ENCODE data around the gene POU2AF1.

The POU2AF1 gene

DNA sequence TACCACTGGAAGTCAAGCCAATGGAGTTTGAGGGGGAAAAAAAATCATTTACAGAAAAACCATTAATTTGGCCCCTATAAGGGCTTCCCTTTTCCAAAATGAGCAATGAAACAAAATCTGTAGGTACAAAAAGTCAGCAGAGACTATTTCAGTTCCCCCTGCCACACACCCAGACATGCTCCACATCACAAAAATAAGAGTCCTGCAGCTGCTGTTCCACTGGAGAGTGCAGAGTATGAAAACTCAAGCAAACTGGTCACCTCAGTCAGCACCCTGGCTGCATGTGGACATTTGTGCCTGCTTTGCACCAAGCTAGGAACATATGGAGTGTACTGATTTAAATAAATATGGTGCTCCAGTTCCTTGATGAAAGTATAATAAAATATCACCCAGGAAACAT is 15.1 kb downstream of the POU2AF1 start:
- H3K4me3 Mint-ChIP-seq: no peak overlapping the region
- H3K27me3 Mint-ChIP-seq: no peaks in the 10 kb centered on the region
- no peaks in the 10 kb centered on the region for H3K9me3 Mint-ChIP-seq (ENCODE audit: low read depth)
- H3K27ac Mint-ChIP-seq: no peak overlapping the region
- H3K36me3 Mint-ChIP-seq: no peaks in the 10 kb centered on the region
- no peaks in the 10 kb centered on the region for H3K4me1 Mint-ChIP-seq (ENCODE audit: low read depth)

DNA sequence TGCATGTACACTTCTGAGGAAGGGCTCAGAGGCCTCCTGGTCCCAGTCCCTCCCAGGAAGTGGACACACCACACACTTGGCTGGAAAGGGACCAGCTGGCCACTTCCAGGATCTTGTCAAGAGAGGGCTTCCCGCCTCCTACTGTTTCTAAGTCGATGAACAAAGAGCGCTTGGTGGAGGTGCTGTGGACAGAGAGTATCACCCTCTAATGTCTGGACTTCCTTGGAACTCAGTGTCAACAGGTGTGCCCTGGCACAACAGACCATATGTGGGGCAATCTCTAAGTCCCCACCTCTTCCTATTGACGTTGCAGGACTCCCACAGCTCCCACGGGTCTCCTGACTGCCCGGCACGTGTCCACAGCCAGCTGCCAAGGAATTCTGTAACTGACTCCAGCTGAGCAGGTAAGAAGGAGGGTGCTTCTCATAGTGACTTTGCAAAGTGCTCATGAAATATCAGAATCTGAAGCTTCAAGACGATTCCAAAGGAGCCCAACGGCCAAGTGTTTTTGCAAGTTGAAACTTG is 16.1 kb downstream of the POU2AF1 start:
- H3K36me3 Mint-ChIP-seq: no peaks in the 10 kb centered on the region
- H3K27ac Mint-ChIP-seq: no peak overlapping the region
- no peaks in the 10 kb centered on the region for H3K27me3 Mint-ChIP-seq
- H3K9me3 Mint-ChIP-seq (ENCODE audit: low read depth): no peaks in the 10 kb centered on the region
- no peaks in the 10 kb centered on the region for H3K4me1 Mint-ChIP-seq (ENCODE audit: low read depth)
- no peak overlapping the region for H3K4me3 Mint-ChIP-seq

DNA sequence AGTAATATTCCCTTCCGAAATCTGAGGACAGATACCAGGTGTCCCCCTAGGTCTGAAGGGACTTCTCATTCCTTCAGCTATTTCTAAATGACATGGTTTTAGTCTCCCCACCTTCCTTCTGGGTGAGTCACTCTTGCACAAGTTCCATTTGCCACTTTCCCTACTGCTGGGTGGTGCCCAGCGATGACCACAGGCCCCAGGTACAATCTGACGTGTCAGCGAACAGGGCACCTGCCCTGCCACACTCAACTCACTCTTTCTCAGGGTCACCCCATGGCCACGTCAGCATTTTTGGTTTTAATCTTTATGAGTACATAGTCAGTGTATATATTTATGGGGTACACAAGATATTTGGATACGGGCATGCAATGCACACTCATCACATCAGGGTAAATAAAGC is 17.2 kb downstream of the POU2AF1 start:
- Mint-ChIP-seq H3K36me3 (no peaks in the 10 kb centered on the region), H3K9me3 (ENCODE audit: low read depth) (no peaks in the 10 kb centered on the region), H3K4me3 (no peak overlapping the region), H3K27me3 (no peaks in the 10 kb centered on the region), H3K4me1 (ENCODE audit: low read depth) (no peaks in the 10 kb centered on the region), H3K27ac (no peak overlapping the region)

DNA sequence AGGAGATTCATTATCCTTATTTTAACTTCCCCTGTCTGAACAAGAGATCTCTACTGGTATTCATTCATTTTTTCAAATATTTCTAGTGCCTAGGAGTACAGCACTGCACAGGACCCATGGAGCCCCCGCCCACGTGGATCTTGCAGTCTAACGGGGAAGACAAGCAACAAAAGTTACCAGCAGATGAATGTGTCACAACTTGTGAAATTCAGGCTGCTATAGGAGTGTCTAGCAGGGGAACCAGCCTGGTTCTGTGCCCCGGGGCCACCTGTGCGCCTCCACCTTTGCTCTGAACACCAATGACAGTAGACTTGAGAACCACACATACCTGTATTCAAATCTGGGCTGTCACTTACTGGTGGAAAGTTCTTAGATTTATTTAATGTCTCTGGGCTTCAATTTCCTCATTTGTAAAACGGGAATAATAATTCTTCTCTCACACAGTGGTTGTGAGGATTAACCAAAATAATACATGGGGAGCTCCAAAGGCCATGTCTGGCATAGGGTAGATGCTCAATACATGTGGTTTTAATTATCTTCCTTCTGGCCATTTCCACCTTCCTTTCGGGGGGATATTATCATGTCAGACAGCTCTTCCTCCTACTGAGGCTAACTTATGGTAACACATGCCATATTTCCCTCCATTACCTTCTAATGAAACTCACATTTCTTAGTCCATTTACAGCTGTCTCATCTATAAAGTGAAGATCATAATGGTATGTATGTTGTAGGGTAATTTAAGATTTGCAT is 17.8 kb downstream of the POU2AF1 start:
- H3K4me3 Mint-ChIP-seq: no peak overlapping the region

DNA sequence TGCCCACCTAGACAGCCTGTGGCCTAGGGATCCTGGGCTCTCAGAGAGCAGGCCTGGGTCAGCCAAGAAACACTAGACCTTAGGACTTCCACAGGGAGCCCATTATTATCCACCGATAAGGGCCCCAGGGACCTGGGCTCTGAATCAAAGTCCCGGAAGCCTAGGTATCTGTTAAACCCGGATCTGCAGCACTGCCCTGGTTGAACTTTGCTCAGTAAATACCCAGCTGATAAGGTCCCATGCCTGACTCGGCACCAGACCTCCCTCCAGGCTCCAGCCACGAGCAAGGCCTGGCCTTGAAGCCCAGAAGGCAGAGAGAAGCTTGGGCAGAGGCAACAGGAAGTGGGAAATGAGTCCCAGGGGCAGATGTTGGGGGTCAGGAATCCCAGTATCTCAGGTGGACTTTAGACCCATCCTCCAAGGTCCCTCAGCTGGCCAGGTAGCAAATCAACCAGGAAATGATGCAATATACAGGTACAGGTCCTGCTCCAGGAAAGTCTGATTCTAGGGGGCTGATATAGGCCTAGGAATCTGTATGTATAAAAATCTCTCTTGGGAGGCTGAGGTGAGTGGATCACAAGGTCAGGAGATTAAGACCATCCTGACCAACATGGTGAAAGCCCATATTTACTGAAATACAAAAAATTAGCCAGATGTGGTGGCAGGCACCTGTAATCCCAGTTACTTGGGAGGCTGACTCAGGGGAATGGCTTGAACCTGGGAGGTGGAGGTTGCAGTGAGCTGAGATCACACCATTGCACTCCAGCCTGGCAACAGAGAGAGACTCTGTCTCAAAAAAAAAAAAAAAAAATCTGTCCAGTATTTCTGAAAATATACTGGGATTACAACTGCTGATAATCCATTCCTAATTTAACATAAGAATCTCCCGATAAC is 18.7 kb downstream of the POU2AF1 start:
- Mint-ChIP-seq H3K4me3 (no peak overlapping the region), H3K27ac (no peak overlapping the region), H3K4me1 (ENCODE audit: low read depth) (no peaks in the 10 kb centered on the region), H3K9me3 (ENCODE audit: low read depth) (no peaks in the 10 kb centered on the region), H3K27me3 (no peaks in the 10 kb centered on the region), H3K36me3 (no peaks in the 10 kb centered on the region)

More for the DNA sequence above, 17.8 kb downstream of the POU2AF1 start:
- Mint-ChIP-seq H3K4me1 (ENCODE audit: low read depth) (no peaks in the 10 kb centered on the region), H3K27ac (no peak overlapping the region), H3K9me3 (ENCODE audit: low read depth) (no peaks in the 10 kb centered on the region), H3K27me3 (no peaks in the 10 kb centered on the region), H3K36me3 (no peaks in the 10 kb centered on the region)

DNA sequence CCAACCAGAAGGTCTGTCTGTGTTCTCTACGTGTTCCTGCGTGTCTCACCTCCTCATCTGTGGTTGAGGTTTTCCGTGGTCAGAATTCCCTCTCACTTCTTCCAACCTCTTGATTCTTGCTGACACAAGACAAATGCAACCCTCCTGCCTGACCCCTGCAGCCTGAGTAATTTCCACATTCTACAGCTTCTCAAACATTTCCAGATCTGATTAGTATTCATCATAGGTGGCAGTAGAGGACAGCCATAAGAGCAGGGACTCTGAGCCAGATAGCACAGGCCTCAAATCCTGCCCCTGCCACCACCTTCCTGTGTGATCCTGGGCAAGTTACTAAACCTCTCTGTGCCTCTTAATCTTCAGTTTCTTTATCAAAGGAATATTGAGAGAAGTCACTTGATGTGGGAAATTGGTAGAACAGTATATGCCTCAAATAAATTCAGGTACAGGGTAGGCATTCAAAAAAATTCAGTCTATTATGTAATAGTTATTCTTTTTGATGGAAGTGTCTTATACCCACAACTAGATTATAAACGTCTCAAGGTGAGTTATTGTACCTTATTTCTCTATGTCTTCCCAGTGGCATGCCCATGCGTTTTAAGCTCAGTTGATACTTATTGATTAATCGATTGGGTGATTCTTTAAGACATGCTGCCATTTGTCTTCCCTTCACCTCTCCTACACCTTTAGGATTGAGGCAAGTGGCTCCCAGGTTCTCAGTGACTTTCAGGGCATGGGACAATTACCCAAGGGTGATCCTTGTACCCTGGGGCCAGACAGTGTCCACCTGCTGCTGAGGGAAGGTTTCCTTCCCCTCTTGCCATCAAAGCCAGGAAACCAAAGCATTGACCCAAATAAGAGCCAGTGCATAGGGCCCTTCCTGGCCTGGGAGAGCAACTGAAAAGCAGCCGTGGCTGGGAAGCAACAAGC is 19.6 kb downstream of the POU2AF1 start:
- Mint-ChIP-seq H3K36me3 (no peaks in the 10 kb centered on the region), H3K9me3 (ENCODE audit: low read depth) (no peaks in the 10 kb centered on the region), H3K27ac (no peak overlapping the region), H3K27me3 (no peaks in the 10 kb centered on the region), H3K4me3 (no peak overlapping the region), H3K4me1 (ENCODE audit: low read depth) (no peaks in the 10 kb centered on the region)

DNA sequence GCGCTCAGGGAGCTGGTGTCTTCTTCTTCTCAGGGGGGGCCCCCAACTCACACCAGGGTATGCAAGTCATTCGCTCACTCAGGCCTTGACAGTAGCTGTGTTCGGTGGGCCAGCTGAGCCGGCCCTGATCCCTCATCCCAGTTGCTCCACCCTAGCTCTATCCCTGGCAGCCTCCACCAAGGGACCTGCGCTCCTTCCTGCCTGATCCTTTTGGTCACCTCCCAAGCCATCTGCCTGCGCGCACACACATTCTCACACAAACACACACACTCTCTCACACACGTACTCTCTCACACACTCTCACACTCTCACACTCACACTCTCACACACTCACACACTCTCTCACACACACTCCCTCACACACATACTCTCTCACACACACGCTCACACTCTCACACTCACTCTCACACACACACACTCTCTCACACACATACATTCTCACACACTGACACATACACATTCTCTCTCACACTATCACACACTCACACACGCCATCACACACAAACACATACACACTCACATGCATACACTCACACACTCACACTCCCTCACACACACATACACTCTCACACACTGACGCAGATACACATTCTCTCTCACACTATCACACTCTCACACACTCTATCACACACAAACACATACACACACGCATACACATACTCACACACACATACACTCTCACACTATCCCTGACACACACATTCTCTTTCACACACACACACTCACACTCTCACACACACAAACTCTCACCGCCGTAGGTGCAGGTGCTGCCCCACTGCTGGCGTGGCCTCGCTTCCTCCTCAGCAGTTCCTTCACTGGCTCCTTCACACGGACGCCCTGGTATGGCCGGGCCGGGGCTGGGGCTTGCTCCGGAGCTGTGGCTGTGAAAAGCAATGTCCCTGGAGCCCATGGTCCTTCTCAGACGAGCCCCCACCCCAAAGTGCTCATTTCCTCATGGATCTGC is 20.8 kb downstream of the POU2AF1 start:
- no peaks in the 10 kb centered on the region for H3K9me3 Mint-ChIP-seq (ENCODE audit: low read depth)
- H3K36me3 Mint-ChIP-seq: no peaks in the 10 kb centered on the region
- H3K27me3 Mint-ChIP-seq: no peaks in the 10 kb centered on the region
- no peaks in the 10 kb centered on the region for H3K4me1 Mint-ChIP-seq (ENCODE audit: low read depth)
- no peak overlapping the region for H3K4me3 Mint-ChIP-seq
- H3K27ac Mint-ChIP-seq: no peak overlapping the region

DNA sequence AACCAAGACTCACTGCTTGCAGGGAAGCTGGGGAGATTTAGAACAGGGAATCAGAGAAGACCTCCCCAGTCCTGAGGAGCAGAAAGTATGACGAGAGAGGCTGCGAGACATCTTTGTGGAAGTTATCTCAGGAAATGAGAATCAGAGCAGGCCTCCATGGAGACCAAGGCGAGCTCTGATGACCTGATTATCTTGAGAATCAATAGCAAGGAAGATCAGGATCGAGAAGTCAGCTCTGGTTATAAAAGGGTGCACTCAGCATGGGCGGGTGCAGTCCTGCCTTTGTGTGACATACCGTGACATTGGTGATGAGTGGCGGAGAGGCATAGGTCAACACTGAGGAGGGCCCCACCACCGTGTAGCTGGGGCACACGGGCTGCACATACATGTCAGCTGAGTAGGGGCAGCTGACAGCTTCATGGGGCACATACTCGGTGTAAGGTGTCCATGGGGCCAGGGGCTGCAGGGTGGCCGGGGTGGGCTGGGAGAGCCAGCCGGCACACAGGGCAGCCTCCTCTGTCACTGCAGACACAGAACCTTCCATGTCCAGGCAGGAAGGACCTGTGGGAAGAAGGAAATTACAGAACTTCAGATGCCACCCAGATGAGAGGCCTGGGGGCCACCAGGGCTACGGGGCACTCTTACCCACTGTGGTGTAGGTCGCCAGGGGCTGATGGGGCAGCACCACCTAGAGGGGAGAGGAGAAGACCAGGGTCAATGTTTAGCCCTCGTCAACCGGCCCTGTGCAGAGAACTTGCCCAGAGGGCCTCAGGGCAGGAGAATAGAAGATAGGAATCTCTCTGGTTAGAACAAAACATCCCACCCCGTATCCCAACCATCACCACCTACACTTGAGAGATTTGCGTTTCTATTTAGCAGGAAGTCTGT is 21.7 kb downstream of the POU2AF1 start:
- no peaks in the 10 kb centered on the region for H3K36me3 Mint-ChIP-seq
- no peak overlapping the region for H3K4me3 Mint-ChIP-seq
- no peak overlapping the region for H3K27ac Mint-ChIP-seq
- H3K9me3 Mint-ChIP-seq (ENCODE audit: low read depth): no peaks in the 10 kb centered on the region
- no peaks in the 10 kb centered on the region for H3K27me3 Mint-ChIP-seq
- H3K4me1 Mint-ChIP-seq (ENCODE audit: low read depth): no peaks in the 10 kb centered on the region

DNA sequence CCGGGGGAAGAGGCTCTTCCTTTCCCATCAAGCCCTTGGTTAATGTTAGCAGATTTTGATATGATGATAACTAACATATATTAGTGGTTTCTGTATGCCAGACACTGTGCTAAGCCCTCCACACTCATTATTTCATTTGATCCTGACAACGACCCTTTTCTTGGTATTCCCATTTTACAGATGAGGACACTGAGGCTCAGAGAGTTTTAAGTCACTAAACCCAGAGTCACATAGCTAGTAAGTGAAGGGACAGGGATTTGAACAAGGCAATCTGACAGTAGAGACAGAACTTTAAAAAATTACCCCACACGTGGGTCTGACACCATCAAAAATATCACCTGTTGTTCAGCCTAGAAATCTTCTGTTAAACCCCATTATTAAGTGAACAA is 22.4 kb downstream of the POU2AF1 start:
- Mint-ChIP-seq H3K27me3 (no peaks in the 10 kb centered on the region), H3K4me1 (ENCODE audit: low read depth) (no peaks in the 10 kb centered on the region), H3K36me3 (no peaks in the 10 kb centered on the region), H3K9me3 (ENCODE audit: low read depth) (no peaks in the 10 kb centered on the region), H3K4me3 (no peak overlapping the region), H3K27ac (no peak overlapping the region)

DNA sequence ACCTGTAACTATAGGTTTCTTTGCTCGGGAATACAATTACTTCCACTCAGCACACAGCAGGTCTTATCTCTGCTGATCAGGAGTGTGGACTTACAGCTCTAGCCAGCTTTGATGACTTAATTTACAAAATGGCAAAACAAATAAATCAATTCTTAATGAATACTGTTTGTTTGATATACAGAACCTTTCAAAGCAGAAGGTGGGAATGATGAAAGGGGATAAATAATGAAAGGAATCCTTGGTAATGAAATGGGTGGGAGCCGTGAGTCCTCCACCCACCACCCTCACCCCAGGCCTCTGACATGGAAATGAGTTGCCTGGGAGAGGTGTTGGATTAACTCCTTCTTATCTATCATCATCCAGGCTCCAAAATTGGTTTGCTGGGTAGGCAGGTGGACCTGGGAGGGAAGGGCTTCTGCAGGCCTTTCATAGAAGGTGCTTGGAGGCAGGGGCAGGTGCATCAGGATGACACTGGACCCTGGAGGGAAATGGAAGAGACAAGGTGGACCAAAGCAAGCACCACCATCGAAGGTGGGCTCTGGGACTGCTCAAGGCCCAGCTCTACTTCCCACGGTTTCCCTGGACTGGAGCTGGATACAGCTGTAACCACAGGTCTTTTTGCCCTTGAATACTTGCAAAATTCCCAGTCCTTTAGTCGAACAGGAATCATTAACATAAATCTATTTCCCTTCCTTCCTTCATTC is 23.0 kb downstream of the POU2AF1 start:
- Mint-ChIP-seq H3K4me1 (ENCODE audit: low read depth) (no peaks in the 10 kb centered on the region), H3K27ac (no peak overlapping the region), H3K27me3 (no peaks in the 10 kb centered on the region), H3K9me3 (ENCODE audit: low read depth) (no peaks in the 10 kb centered on the region), H3K4me3 (no peak overlapping the region), H3K36me3 (no peaks in the 10 kb centered on the region)

DNA sequence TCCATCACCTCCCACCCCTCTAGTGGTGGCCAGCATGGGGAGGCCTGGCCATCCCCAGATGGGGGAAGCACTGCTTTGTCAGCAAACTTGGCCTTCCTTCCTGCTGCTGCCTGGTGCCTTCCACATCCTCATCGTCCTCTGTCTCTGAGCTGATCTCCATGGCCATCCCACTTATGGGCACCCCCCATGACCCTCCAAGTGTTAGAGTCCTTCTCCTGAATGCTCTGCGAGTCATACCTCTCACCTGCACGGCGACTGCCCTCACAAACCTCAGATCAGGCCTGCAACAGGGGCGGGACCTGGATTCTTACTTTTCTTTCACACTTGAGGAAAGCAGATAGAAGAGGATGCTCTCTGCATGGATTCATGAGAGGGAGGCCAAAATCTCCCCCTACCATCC is 24.0 kb downstream of the POU2AF1 start:
- H3K36me3 Mint-ChIP-seq: no peaks in the 10 kb centered on the region
- no peaks in the 10 kb centered on the region for H3K27me3 Mint-ChIP-seq
- H3K4me1 Mint-ChIP-seq (ENCODE audit: low read depth): no peaks in the 10 kb centered on the region
- no peak overlapping the region for H3K27ac Mint-ChIP-seq
- no peaks in the 10 kb centered on the region for H3K9me3 Mint-ChIP-seq (ENCODE audit: low read depth)
- H3K4me3 Mint-ChIP-seq: no peak overlapping the region

DNA sequence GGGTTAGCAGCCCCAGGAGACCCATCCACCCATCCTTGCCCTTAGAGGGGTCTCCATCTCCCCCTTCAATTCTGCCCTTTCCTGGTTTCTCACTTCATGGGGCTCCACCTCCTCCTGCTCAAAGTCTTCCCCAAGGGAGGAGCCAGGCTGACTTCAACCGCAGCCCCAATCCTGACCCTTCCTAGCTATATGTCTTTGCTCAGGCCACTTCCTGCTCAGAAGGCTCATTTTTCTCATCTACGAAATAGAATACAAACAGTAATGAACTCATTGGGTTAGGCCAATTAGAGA is 24.5 kb downstream of the POU2AF1 start:
- Mint-ChIP-seq H3K4me1 (ENCODE audit: low read depth) (no peaks in the 10 kb centered on the region), H3K4me3 (no peak overlapping the region), H3K27me3 (no peaks in the 10 kb centered on the region), H3K36me3 (no peaks in the 10 kb centered on the region), H3K9me3 (ENCODE audit: low read depth) (no peaks in the 10 kb centered on the region), H3K27ac (no peak overlapping the region)

Data from activated naive CD8-positive, alpha-beta T cell (primary cell).